ENCODE results near the gene PPP4C.
"Not testable (repeated sequence)": the region's sequence is repeated elsewhere in the genome, so short reads cannot be mapped to it uniquely, and the experiment has no call there.

PPP4C gene

DNA sequence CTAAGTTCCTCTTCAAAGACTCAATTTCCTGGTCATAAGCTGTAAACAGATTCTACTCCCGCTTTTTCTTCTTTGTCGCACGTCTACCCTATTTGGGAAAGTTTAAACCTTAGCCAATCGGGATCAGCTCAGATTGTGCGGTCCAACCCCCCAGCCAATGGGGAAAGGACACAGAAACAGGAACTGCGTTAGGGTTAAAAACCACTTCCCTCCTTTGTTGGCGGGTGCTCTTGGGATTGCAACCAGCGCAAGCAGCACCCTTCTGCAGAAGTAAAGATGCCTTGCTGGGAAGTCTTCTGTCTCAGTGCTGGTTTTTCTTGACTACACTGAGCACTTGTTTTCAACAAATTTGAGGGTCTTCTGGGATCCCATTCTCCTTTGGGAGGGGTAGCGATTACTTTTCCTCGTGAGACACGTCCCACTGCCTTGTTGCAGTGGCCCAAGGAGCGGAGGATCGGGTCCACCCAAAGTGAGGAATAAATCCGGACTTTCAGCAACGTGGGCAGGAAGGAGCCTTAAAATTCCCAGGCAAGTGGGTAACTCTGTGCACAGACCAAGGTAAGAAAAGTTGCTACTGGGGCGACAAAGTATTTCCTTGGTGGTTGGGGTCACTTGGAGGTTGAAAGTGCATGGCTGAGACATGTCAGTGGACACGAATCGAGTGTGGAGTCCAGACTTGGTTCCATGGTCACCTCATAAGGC lies 21.2 kb downstream of the PPP4C start:
- no peak for DNase-seq (ENCODE audit: low read depth in 2 of 2)

GRCh38 chr16:30104090-30104489 lies 28.3 kb downstream of the PPP4C start:
- DNase-seq (ENCODE audit: low read depth in 2 of 2), result no peak

GRCh38 chr16:30104492-30104891 lies 28.7 kb downstream of the PPP4C start:
- no peak for DNase-seq (ENCODE audit: low read depth in 2 of 2)

GRCh38 chr16:30108059-30108850 lies 32.5 kb downstream of the PPP4C start:
- no peak for DNase-seq (ENCODE audit: low read depth in 2 of 2)

DNA sequence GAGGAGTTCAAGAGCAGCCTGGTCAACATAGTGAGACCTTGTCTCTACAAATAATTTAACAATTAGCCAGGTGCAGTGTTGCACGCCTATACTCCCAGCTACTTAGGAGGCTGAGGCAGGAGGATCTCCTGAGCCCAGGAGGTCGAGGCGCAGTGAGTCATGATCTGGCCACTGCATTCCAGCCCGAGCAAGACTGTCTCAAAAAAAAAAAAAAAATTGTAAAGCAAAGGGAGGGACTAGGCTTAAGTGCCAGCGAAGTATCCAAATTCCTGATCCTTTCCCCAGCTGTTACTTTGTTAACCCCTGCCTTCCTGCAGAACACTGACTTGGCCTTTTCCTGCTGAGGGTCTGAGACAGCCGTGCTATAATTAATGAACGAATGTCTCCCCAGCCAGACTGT lies 34.9 kb downstream of the PPP4C start:
- DNase-seq (ENCODE audit: low read depth in 2 of 2), result no peak

DNA sequence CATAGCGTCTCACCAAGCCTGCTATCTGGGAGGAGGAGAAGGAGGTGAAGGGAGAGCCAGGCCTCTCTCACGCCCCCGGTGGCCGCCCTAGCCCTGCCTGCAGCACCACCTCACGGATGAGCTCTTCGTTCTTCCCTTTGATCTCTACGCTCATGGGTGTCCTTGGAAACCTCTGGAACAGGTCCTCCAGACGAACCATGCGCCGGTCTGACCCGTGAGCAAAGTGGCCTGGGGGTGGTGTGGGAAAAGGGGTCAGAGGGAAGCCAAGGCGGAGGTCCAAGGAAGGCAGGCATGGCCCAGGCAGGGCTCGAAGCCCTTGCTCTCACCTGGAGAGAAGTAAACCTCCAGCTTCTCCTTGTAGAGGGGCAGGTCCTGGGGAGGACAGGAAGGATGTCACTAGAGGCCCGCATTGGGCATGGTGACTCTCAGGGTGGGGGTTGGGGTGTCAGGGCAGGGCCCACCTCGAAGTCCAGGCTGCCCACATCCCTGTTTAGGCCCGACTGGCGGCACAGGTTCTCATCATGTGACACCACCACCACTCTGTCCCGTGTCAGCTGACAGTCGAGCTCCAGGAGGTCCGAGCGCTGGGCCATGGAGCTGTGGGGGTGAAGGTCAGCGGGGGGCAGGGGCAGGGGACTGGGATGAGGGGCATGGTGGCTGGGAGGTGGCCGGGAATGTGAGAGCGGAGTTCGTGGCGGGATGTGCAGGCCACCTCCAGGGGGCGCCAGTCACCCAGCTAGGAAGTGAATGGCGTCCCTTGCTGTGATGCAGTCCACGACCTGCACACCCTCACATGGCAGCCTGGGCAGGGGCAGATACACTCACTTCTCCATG lies 36.6 kb downstream of the PPP4C start:
- DNase-seq (ENCODE audit: low read depth in 2 of 2), result no peak

- DNase-seq (ENCODE audit: low read depth in 2 of 2), result no peak
Measured at GRCh38 chr16:30113031-30113710, 37.4 kb downstream of the PPP4C start, which contains the start of gene GDPD3. Gene GDPD3 (minus strand): TSS chr16:30113537. CDS start chr16:30113478, 59 bp downstream.

DNA sequence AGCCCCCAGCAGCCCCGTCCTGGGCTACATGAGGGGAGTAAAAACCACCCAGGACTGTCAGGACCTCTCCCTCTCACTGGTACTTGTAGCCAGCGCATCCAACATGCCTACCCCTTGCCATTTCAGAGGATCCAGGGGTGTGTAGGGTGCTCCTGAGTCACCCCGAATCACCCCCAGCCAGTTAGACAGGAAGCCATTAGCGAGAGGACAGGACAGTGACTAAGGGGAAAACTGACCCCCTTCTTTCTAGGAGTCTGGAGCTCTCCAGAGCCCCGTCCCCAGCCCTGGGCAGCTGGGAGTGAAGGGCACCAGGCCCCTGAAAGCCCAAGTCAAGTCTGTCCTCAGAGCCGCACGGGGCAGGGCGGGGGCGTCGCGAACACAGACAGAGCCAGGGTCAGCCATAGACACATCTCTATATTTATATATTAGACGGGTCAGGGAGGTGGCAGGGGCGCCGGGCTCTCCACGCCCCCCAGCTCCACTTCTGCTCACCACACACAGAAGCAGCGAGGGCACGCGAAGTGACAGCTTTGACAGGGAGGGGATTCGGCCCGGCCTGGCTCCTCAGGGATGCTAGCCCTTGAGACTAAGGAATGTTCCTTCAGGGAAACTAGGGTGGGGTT lies 38.0 kb downstream of the PPP4C start:
- no peak for DNase-seq (ENCODE audit: low read depth in 2 of 2)

DNA sequence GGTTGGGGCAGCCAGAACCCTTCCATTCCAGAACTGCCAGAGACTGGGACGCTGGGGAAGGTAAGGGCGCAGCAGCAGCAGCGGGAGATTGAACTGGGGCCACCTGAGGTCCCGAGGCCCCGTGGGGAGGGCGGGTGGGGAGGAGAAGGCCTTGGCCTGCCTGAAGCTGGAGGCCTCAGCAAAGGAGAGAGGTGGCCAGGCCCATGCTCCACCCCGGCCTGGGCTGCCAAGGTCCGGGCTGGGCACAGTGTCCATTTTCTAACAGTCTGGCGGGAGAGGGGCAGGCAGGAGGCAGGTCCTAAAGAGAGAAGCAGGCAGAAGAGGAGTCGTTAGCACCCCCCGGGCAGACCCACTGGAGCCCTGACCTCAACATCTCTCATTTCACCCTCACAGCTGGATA lies 38.6 kb downstream of the PPP4C start:
- DNase-seq (ENCODE audit: low read depth in 2 of 2), result no peak

GRCh38 chr16:30114833-30115232 lies 39.0 kb downstream of the PPP4C start:
- not testable (repeated sequence) for DNase-seq (ENCODE audit: low read depth in 2 of 2)

- no peak for DNase-seq (ENCODE audit: low read depth in 2 of 2)
Measured at GRCh38 chr16:30115238-30115637, 39.4 kb downstream of the PPP4C start.

GRCh38 chr16:30116291-30117207 lies 40.8 kb downstream of the PPP4C start:
- no peak for DNase-seq (ENCODE audit: low read depth in 2 of 2)

DNA sequence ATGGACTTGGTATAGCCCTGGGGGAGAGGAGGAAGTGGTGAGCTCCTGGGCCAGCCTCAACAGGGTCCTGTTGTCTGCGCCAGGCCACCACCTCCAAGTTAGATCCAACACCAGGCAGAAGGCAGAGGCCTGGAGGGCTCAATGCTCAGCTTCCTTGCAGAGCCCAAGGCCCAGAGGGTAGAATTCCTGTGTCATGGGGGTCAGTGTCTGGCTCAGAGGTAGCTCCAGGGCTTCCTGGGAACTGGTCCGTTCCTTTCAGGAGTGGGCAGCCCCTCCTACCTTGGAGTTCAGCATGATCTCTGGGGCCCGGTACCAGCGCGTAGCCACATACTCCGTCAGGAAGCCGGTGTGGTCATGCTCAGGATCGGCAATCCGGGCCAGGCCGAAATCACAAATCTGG lies 42.0 kb downstream of the PPP4C start:
- no peak for DNase-seq (ENCODE audit: low read depth in 2 of 2)

DNA sequence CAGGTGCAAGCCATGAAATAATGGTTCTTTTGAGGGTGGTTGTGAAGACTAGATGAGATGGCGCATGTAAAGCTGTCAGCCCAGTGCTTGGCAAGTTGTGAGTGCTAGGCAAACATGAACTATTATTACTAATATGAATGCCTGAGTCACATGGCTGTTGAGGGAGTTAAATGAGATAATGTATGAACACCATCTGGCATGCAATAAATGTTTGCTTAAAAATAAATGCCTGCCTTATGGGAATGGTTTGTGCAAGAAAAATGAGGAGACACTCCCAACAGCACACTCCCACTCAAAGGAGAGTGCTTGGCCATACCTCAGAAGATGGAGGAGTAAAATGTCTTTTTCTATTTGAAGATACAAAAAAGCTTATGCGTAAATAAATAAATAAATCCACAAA lies 43.6 kb downstream of the PPP4C start:
- no peak for DNase-seq (ENCODE audit: low read depth in 2 of 2)

- no peak for DNase-seq (ENCODE audit: low read depth in 2 of 2)
Measured at GRCh38 chr16:30120340-30121105, 44.7 kb downstream of the PPP4C start.

- DNase-seq (ENCODE audit: low read depth in 2 of 2), result no peak
Measured at GRCh38 chr16:30121741-30122571, 46.2 kb downstream of the PPP4C start.

DNA sequence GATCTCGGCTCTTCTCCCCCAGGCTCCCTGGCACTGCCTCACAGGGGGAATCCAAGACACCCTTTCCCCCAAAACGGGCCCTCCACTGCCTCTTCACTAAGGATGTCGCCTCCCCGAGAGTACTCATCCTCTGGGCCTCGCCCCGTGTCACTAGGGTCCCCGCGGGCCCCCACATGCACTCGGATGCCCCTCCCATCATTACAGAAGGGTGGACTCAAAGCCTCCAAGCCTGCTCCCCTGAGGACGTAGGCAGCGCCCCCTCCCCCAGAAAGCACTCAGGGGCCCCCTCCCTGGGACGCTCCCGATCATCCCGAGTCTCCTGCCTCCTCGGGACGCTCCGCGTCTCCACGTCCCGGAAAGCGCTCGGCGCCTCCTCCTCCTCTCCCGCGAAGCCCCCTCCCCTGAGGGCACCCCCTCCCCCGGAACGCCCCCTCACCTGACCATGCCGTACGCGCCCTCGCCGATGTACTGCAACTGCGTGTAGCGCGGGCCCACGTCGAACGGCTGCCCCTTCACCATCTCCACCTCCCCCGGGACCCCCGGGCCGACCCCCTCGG lies 46.9 kb downstream of the PPP4C start:
- no peak for DNase-seq (ENCODE audit: low read depth in 2 of 2)

- DNase-seq (ENCODE audit: low read depth in 2 of 2), result no peak
Measured at GRCh38 chr16:30124985-30125379, 49.2 kb downstream of the PPP4C start.

Measured in fibroblast of skin of left quadriceps (primary cell).